Measurements from ENCODE around the gene WNT11. TPM values are rescaled to one million over a fixed set of nuclear protein-coding genes. Genes with fewer than 3 reads are reported as not detected.
A peak's percentile ranks its signal among the peaks of the same experiment; 100 is the strongest.

The WNT11 gene
- total and polyA plus RNA-seq, 2 donors from 2014 or later = 0.80 to 2.2 TPM

GRCh38 chr11:76246271-76246933 is 40.1 kb upstream of the WNT11 start:
- intact Hi-C loops (cut with DNase I) = no loop called here
- Histone ChIP-seq H3K9ac (ENCODE audit: low read length in 3 of 3) (no peak overlapping the region), H3K4me3 (ENCODE audit: low read length in 3 of 3) (no peak overlapping the region), H3K27me3 (ENCODE audit: control insufficient read depth, insufficient read depth, low read length) (no peaks in the 10 kb centered on the region), H3K9me3 (ENCODE audit: control insufficient read depth in 2 of 3, insufficient read depth in 1 of 3, low read length in 3 of 3) (peaks cover 0 to 4% (median 0%) of the 10 kb centered on the region in 3 donors), H3K4me1 (ENCODE audit: control insufficient read depth in 2 of 3, insufficient read depth in 2 of 3, low read depth in 1 of 3, low read length in 3 of 3) (no peaks in the 10 kb centered on the region), H3K36me3 (ENCODE audit: control insufficient read depth in 2 of 3, insufficient read depth in 3 of 3, low read length in 3 of 3) (no peaks in the 10 kb centered on the region), H3K27ac (ENCODE audit: low read depth in 2 of 2, low read length in 2 of 2) (no peak overlapping the region)
- FAIRE-seq = no peak
- no peak for TF ChIP-seq CTCF (IDR thresholded peaks at IDR 0.05; ENCODE audit: borderline replicate concordance, extremely low read depth, insufficient read depth)
- peak in 1 of 5 donors; percentile 59 for DNase-seq

- DNase-seq = peak in 1 of 5 donors; percentile 48
- Histone ChIP-seq H3K9me3 (ENCODE audit: control insufficient read depth in 2 of 3, insufficient read depth in 1 of 3, low read length in 3 of 3) (peaks cover 0 to 4% (median 0%) of the 10 kb centered on the region in 3 donors), H3K36me3 (ENCODE audit: control insufficient read depth in 2 of 3, insufficient read depth in 3 of 3, low read length in 3 of 3) (no peaks in the 10 kb centered on the region), H3K4me3 (ENCODE audit: low read length in 3 of 3) (no peak overlapping the region), H3K27me3 (ENCODE audit: control insufficient read depth, insufficient read depth, low read length) (no peaks in the 10 kb centered on the region), H3K4me1 (ENCODE audit: control insufficient read depth in 2 of 3, insufficient read depth in 2 of 3, low read depth in 1 of 3, low read length in 3 of 3) (no peaks in the 10 kb centered on the region), H3K9ac (ENCODE audit: low read length in 3 of 3) (no peak overlapping the region), H3K27ac (ENCODE audit: low read depth in 2 of 2, low read length in 2 of 2) (no peak overlapping the region)
- intact Hi-C loops (cut with DNase I) = no loop called here
- TF ChIP-seq CTCF (IDR thresholded peaks at IDR 0.05; ENCODE audit: borderline replicate concordance, extremely low read depth, insufficient read depth) = no peak
- FAIRE-seq = no peak
These were observed 39.4 kb upstream of the WNT11 start for GRCh38 chr11:76245720-76246119.

- H3K36me3 ChIP-seq (ENCODE audit: control insufficient read depth in 2 of 3, insufficient read depth in 3 of 3, low read length in 3 of 3) = no peaks in the 10 kb centered on the region
- intact Hi-C loops (cut with DNase I) = no loop called here
- peak in 2 of 5 donors; percentile 57 to 58 for DNase-seq
- H3K4me3 ChIP-seq (ENCODE audit: low read length in 3 of 3) = no peak overlapping the region
- no peak overlapping the region for H3K27ac ChIP-seq (ENCODE audit: low read depth in 2 of 2, low read length in 2 of 2)
- no peak for TF ChIP-seq CTCF (IDR thresholded peaks at IDR 0.05; ENCODE audit: borderline replicate concordance, extremely low read depth, insufficient read depth)
- no peak overlapping the region for H3K9ac ChIP-seq (ENCODE audit: low read length in 3 of 3)
- H3K27me3 ChIP-seq (ENCODE audit: control insufficient read depth, insufficient read depth, low read length) = no peaks in the 10 kb centered on the region
- no peaks in the 10 kb centered on the region for H3K9me3 ChIP-seq (ENCODE audit: control insufficient read depth in 2 of 3, insufficient read depth in 1 of 3, low read length in 3 of 3)
- no peak for FAIRE-seq
- H3K4me1 ChIP-seq (ENCODE audit: control insufficient read depth in 2 of 3, insufficient read depth in 2 of 3, low read depth in 1 of 3, low read length in 3 of 3) = no peaks in the 10 kb centered on the region
These were observed 38.1 kb upstream of the WNT11 start for GRCh38 chr11:76244316-76244851.
